ENCODE results near the gene EVL. TPM values are rescaled to one million over a fixed set of nuclear protein-coding genes. Genes with fewer than 3 reads are reported as not detected.

Gene EVL
- total RNA-seq, 2 experiments from 2014 or later, result 206 to 298 TPM

GRCh38 chr14:100135784-100136183 is 70.6 kb downstream of the EVL start:
- Histone ChIP-seq H3K4me2 (ENCODE audit: low read length) (no peak overlapping the region), H3K4me3 (ENCODE audit: low read depth, low read length, poor library complexity, severe bottlenecking) (no peak overlapping the region), H3K9me3 (ENCODE audit: low read length) (no peaks in the 10 kb centered on the region), H3K36me3 (ENCODE audit: insufficient read depth, low read length) (peaks cover 69% of the 10 kb centered on the region; the same call in 1 of the 2 replicates), H3K27ac (ENCODE audit: low read depth, low read length, poor library complexity, severe bottlenecking) (no peak overlapping the region), H3K9me2 (ENCODE audit: insufficient read depth, low read length) (no peaks in the 10 kb centered on the region), H4K20me1 (ENCODE audit: insufficient read depth, low read length) (no peaks in the 10 kb centered on the region), H3K79me2 (ENCODE audit: insufficient read depth, low read depth, low read length) (no peaks in the 10 kb centered on the region), H3K4me1 (ENCODE audit: insufficient read depth, low read length, poor library complexity, severe bottlenecking) (no peaks in the 10 kb centered on the region), H2AFZ (ENCODE audit: low read length) (no peak overlapping the region)
- TF ChIP-seq EZH2phosphoT487 (IDR thresholded peaks at IDR 0.05; ENCODE audit: borderline replicate concordance, low read depth, low read length), result no peak
- peak; percentile 59 for TF ChIP-seq CTCF (conservative IDR thresholded peaks at IDR 0.05; ENCODE audit: low read length)
- no peak for DNase-seq (ENCODE audit: low spot score)
- ChIA-PET CTCF (ENCODE audit: unreplicated experiment) (no interaction called here), POLR2A (no interaction called here)
- BruUV-seq (replicated peaks), result no TSS peak
- intact Hi-C loops (cut with micrococcal nuclease; ENCODE audit: unreplicated experiment), result no loop called here

- H3K4me2 ChIP-seq (ENCODE audit: low read length), result no peak overlapping the region
- CTCF ChIA-PET (ENCODE audit: unreplicated experiment), result no interaction called here
- intact Hi-C loops (cut with micrococcal nuclease; ENCODE audit: unreplicated experiment), result no loop called here
- POLR2A ChIA-PET, result no interaction called here
- DNase-seq (ENCODE audit: low spot score), result no peak
- BruUV-seq (replicated peaks), result no TSS peak
- peaks cover 56% of the 10 kb centered on the region; the same call in 1 of the 2 replicates for H3K36me3 ChIP-seq (ENCODE audit: insufficient read depth, low read length)
- H3K9me3 ChIP-seq (ENCODE audit: low read length), result no peaks in the 10 kb centered on the region
- H3K79me2 ChIP-seq (ENCODE audit: insufficient read depth, low read depth, low read length), result no peaks in the 10 kb centered on the region
- H3K4me3 ChIP-seq (ENCODE audit: low read depth, low read length, poor library complexity, severe bottlenecking), result no peak overlapping the region
- H3K27ac ChIP-seq (ENCODE audit: low read depth, low read length, poor library complexity, severe bottlenecking), result no peak overlapping the region
- H4K20me1 ChIP-seq (ENCODE audit: insufficient read depth, low read length), result no peaks in the 10 kb centered on the region
- H3K9me2 ChIP-seq (ENCODE audit: insufficient read depth, low read length), result no peaks in the 10 kb centered on the region
- no peaks in the 10 kb centered on the region for H3K4me1 ChIP-seq (ENCODE audit: insufficient read depth, low read length, poor library complexity, severe bottlenecking)
- no peak overlapping the region for H2AFZ ChIP-seq (ENCODE audit: low read length)
- no peak for TF ChIP-seq CTCF (conservative IDR thresholded peaks at IDR 0.05; ENCODE audit: low read length)
These were observed 72.0 kb downstream of the EVL start for GRCh38 chr14:100137173-100137572.

- no peak overlapping the region for H3K4me3 ChIP-seq (ENCODE audit: low read depth, low read length, poor library complexity, severe bottlenecking)
- H2AFZ ChIP-seq (ENCODE audit: low read length), result no peak overlapping the region
- H3K9me2 ChIP-seq (ENCODE audit: insufficient read depth, low read length), result no peaks in the 10 kb centered on the region
- no peak for DNase-seq (ENCODE audit: low spot score)
- H3K9me3 ChIP-seq (ENCODE audit: low read length), result no peaks in the 10 kb centered on the region
- ChIA-PET CTCF (ENCODE audit: unreplicated experiment) (interaction anchor here (0.6 kb wide), 1 partner anchor 55 kb away, joined by 3 read pairs; no protein-coding TSS in a partner anchor), POLR2A (no interaction called here)
- no TSS peak for BruUV-seq (replicated peaks)
- intact Hi-C loops (cut with micrococcal nuclease; ENCODE audit: unreplicated experiment), result no loop called here
- H3K27ac ChIP-seq (ENCODE audit: low read depth, low read length, poor library complexity, severe bottlenecking), result no peak overlapping the region
- no peaks in the 10 kb centered on the region for H4K20me1 ChIP-seq (ENCODE audit: insufficient read depth, low read length)
- H3K36me3 ChIP-seq (ENCODE audit: insufficient read depth, low read length), result peaks cover 48% of the 10 kb centered on the region; the same call in 1 of the 2 replicates
- no peaks in the 10 kb centered on the region for H3K79me2 ChIP-seq (ENCODE audit: insufficient read depth, low read depth, low read length)
- no peaks in the 10 kb centered on the region for H3K4me1 ChIP-seq (ENCODE audit: insufficient read depth, low read length, poor library complexity, severe bottlenecking)
- H3K4me2 ChIP-seq (ENCODE audit: low read length), result no peak overlapping the region
- TF ChIP-seq EZH2phosphoT487 (IDR thresholded peaks at IDR 0.05; ENCODE audit: borderline replicate concordance, low read depth, low read length) (no peak), CTCF (conservative IDR thresholded peaks at IDR 0.05; ENCODE audit: low read length) (no peak)
These were observed 73.0 kb downstream of the EVL start for GRCh38 chr14:100138082-100138787.
